ENCODE measurements around the gene C14orf119.

C14orf119 gene

GRCh38 chr14:23095196-23096108, at the start of gene C14orf119:
C14orf119 (plus strand) TSS chr14:23095505; CDS start chr14:23097659, 2,154 bp downstream.
- DNase-seq (ENCODE audit: low spot score) = peak; percentile 100

GRCh38 chr14:23047034-23047634, 48.2 kb upstream of the C14orf119 start:
- no peak for DNase-seq (ENCODE audit: low spot score)

GRCh38 chr14:23047751-23048693, 47.3 kb upstream of the C14orf119 start:
- DNase-seq (ENCODE audit: low spot score) = no peak

- DNase-seq (ENCODE audit: low spot score) = no peak
Measured at GRCh38 chr14:23049011-23049410, 46.3 kb upstream of the C14orf119 start.

- DNase-seq (ENCODE audit: low spot score) = no peak
Measured at GRCh38 chr14:23051141-23052057, 43.9 kb upstream of the C14orf119 start.

GRCh38 chr14:23052182-23052623, 43.1 kb upstream of the C14orf119 start:
- DNase-seq (ENCODE audit: low spot score) = no peak

- no peak for DNase-seq (ENCODE audit: low spot score)
Measured at GRCh38 chr14:23052671-23053070, 42.6 kb upstream of the C14orf119 start.

- no peak for DNase-seq (ENCODE audit: low spot score)
Measured at GRCh38 chr14:23053426-23053825, 41.9 kb upstream of the C14orf119 start.

- no peak for DNase-seq (ENCODE audit: low spot score)
Measured at GRCh38 chr14:23054000-23054811, 41.1 kb upstream of the C14orf119 start.

- DNase-seq (ENCODE audit: low spot score) = no peak
Measured at GRCh38 chr14:23055147-23055550, 40.2 kb upstream of the C14orf119 start.

GRCh38 chr14:23055621-23056144, 39.6 kb upstream of the C14orf119 start:
- no peak for DNase-seq (ENCODE audit: low spot score)

GRCh38 chr14:23056145-23056955, 39.0 kb upstream of the C14orf119 start:
- peak; percentile 63 for DNase-seq (ENCODE audit: low spot score)

GRCh38 chr14:23056956-23057756, 38.1 kb upstream of the C14orf119 start, which contains the start of gene CDH24:
CDH24 (minus strand) TSS chr14:23057520; CDS start chr14:23055733, 1,787 bp downstream.
- DNase-seq (ENCODE audit: low spot score) = peak; percentile 43

GRCh38 chr14:23057757-23058653, 37.3 kb upstream of the C14orf119 start:
- peak; percentile 83 for DNase-seq (ENCODE audit: low spot score)

- no peak for DNase-seq (ENCODE audit: low spot score)
Measured at GRCh38 chr14:23058654-23059504, 36.4 kb upstream of the C14orf119 start.

Data from COLO829 (cell line).